HEK293 (cell line): Measurements from ENCODE around the gene SYAP1.

Source experiments
- CTCF ChIA-PET: fragments of 350-600 bp; formaldehyde crosslinking; extraction: SDS; loops from one replicate; lab custom pipeline; 2021; ENCODE audit warnings: antibody characterized with exemption; lab: Yijun Ruan, JAX
- POLR2A ChIA-PET: fragments of 300-600 bp; formaldehyde crosslinking; extraction: SDS; loops from one replicate; lab custom pipeline; 2020; ENCODE audit warnings: antibody characterized with exemption, inconsistent platforms; lab: Yijun Ruan, JAX
- H3K27ac ChIP-seq: fragments of 200-500 bp; sonication (Bioruptor generic); 2 replicates; pipeline ENCODE4 v1.5.1; 2014; ENCODE audit warnings: low read depth, low read length, control low read depth, inconsistent platforms; ENCODE audit errors: extremely low read depth
- H3K36me3 ChIP-seq, 2 experiments: fragments of 200-500 bp in 1 of 2; sonication (Bioruptor generic) in 1 of 2; 1 replicate in 1 of 2; 2 replicates in 1 of 2; pipeline ENCODE4 v1.5.1; 2014 to 2017; ENCODE audit warnings: inconsistent platforms in 2 of 2, low read length in 2 of 2; ENCODE audit not compliant: control insufficient read depth in 2 of 2, insufficient read depth in 1 of 2
- H3K4me1 ChIP-seq: fragments of 200-500 bp; sonication (Bioruptor generic); 2 replicates; pipeline ENCODE4 v1.5.1; 2014; ENCODE audit warnings: mild to moderate bottlenecking, low read length, inconsistent platforms; ENCODE audit not compliant: control insufficient read depth, insufficient read depth
- H3K4me3 ChIP-seq: 2 replicates; pipeline ENCODE4 v1.5.1; 2011; ENCODE audit warnings: low read depth, mild to moderate bottlenecking, control low read depth, low read length, moderate library complexity
- H3K9me3 ChIP-seq: fragments of 200-500 bp; sonication (Bioruptor generic); 2 replicates; pipeline ENCODE4 v1.5.1; 2014; ENCODE audit warnings: low read depth, low read length, inconsistent platforms; ENCODE audit not compliant: control insufficient read depth, insufficient read depth
- GLI4 ChIP-seq: fragments of 450-650 bp; formaldehyde crosslinking; IDR thresholded peaks from 2 replicates; pipeline ENCODE4 v1.5.1; 2016; ENCODE audit warnings: missing biosample characterization, missing genetic modification characterization
- GLIS1 ChIP-seq: fragments of 450-650 bp; formaldehyde crosslinking; IDR thresholded peaks from 2 replicates; pipeline ENCODE4 v1.5.1; 2016; ENCODE audit warnings: missing biosample characterization, missing genetic modification characterization
- GLIS2 ChIP-seq: fragments of 450-650 bp; formaldehyde crosslinking; IDR thresholded peaks from 2 replicates; pipeline ENCODE4 v1.5.1; 2016; ENCODE audit warnings: missing biosample characterization, missing genetic modification characterization
- PRDM10 ChIP-seq: fragments of 450-650 bp; formaldehyde crosslinking; IDR thresholded peaks from 2 replicates; pipeline ENCODE4 v1.5.1; 2016; ENCODE audit warnings: missing biosample characterization, missing genetic modification characterization
- ZBTB17 ChIP-seq: fragments of 450-650 bp; formaldehyde crosslinking; IDR thresholded peaks from 2 replicates; pipeline ENCODE4 v1.5.1; 2016; ENCODE audit warnings: missing biosample characterization, missing genetic modification characterization
- ZBTB20 ChIP-seq: fragments of 450-650 bp; formaldehyde crosslinking; IDR thresholded peaks from 2 replicates; pipeline ENCODE4 v1.5.1; 2016; ENCODE audit warnings: missing biosample characterization, missing genetic modification characterization
- ZBTB26 ChIP-seq: fragments of 450-650 bp; formaldehyde crosslinking; optimal IDR thresholded peaks from 2 replicates; pipeline ENCODE3; 2016; ENCODE audit warnings: missing biosample characterization, mild to moderate bottlenecking, missing genetic modification characterization
- ZBTB48 ChIP-seq: fragments of 450-650 bp; formaldehyde crosslinking; IDR thresholded peaks from 2 replicates; pipeline ENCODE4 v1.5.1; 2016; ENCODE audit warnings: missing biosample characterization, missing genetic modification characterization
- ZBTB6 ChIP-seq: fragments of 450-650 bp; formaldehyde crosslinking; IDR thresholded peaks from 2 replicates; pipeline ENCODE4 v1.5.1; 2017; ENCODE audit warnings: missing biosample characterization, missing genetic modification characterization
- ZFHX2 ChIP-seq: fragments of 450-650 bp; formaldehyde crosslinking; conservative IDR thresholded peaks from 2 replicates; pipeline ENCODE4 v1.5.1; 2016; ENCODE audit warnings: missing biosample characterization, missing genetic modification characterization
- ZIC2 ChIP-seq: fragments of 450-650 bp; formaldehyde crosslinking; IDR thresholded peaks from 2 replicates; pipeline ENCODE4 v1.5.1; 2016; ENCODE audit warnings: missing biosample characterization, missing genetic modification characterization
- ZNF335 ChIP-seq: fragments of 450-650 bp; formaldehyde crosslinking; conservative IDR thresholded peaks from 2 replicates; pipeline ENCODE4 v1.5.1; 2016; ENCODE audit warnings: missing biosample characterization, missing genetic modification characterization
- ZNF366 ChIP-seq: fragments of 450-650 bp; formaldehyde crosslinking; conservative IDR thresholded peaks from 2 replicates; pipeline ENCODE4 v1.5.1; 2016; ENCODE audit warnings: missing biosample characterization, missing genetic modification characterization
- ZNF37A ChIP-seq: fragments of 450-650 bp; IDR thresholded peaks from 2 replicates; pipeline ENCODE4 v1.5.1; 2018; ENCODE audit warnings: missing biosample characterization, missing genetic modification characterization
- ZNF561 ChIP-seq: fragments of 450-650 bp; IDR thresholded peaks from 2 replicates; pipeline ENCODE4 v1.5.1; 2018; ENCODE audit warnings: missing biosample characterization, missing genetic modification characterization, borderline replicate concordance
- ZNF600 ChIP-seq: fragments of 450-650 bp; formaldehyde crosslinking; IDR thresholded peaks from 2 replicates; pipeline ENCODE4 v1.5.1; 2016; ENCODE audit warnings: missing biosample characterization, missing genetic modification characterization
- ZNF664 ChIP-seq: fragments of 450-650 bp; formaldehyde crosslinking; IDR thresholded peaks from 2 replicates; pipeline ENCODE4 v1.5.1; 2016; ENCODE audit warnings: missing biosample characterization, missing genetic modification characterization
- ZNF792 ChIP-seq: fragments of 450-650 bp; formaldehyde crosslinking; IDR thresholded peaks from 2 replicates; pipeline ENCODE4 v1.5.1; 2016; ENCODE audit warnings: missing biosample characterization, missing genetic modification characterization
- TF ChIP-seq, protein P1 (sequence below): sonication (generic); formaldehyde crosslinking; IDR thresholded peaks from 2 replicates; pipeline ENCODE4 v1.8.1; 2022; ENCODE audit warnings: mild to moderate bottlenecking, moderate library complexity, missing genetic modification reagents
- TF ChIP-seq, protein P2 (sequence below): fragments of 450-650 bp; formaldehyde crosslinking; IDR thresholded peaks from 2 replicates; pipeline ENCODE4 v1.5.1; 2016; ENCODE audit warnings: missing biosample characterization, missing genetic modification characterization
- TF ChIP-seq, protein P3 (sequence below): fragments of 450-650 bp; formaldehyde crosslinking; IDR thresholded peaks from 2 replicates; pipeline ENCODE4 v1.5.1; 2017; ENCODE audit warnings: missing biosample characterization, missing genetic modification characterization
- TF ChIP-seq, protein P4 (sequence below): fragments of 450-650 bp; formaldehyde crosslinking; IDR thresholded peaks from 2 replicates; pipeline ENCODE4 v1.5.1; 2016; ENCODE audit warnings: missing biosample characterization, missing genetic modification characterization

Gene SYAP1

GRCh38 chrX:16786791-16787735 is 67.7 kb downstream of the SYAP1 start:
- Histone ChIP-seq H3K4me3 (peak overlapping the region; percentile 76), H3K36me3 (peaks cover 19 to 22% of the 10 kb centered on the region in 2 experiments), H3K27ac (peak overlapping the region; percentile 62; the same call in 1 of the 2 replicates), H3K9me3 (no peaks in the 10 kb centered on the region), H3K4me1 (peaks cover 10% of the 10 kb centered on the region; the same call in 1 of the 2 replicates)
- ChIA-PET POLR2A (interaction anchor here (0.7 kb wide), 3 partner anchors 14 to 81 kb away, joined by 4 to 6 read pairs (median 4); no protein-coding TSS in a partner anchor), CTCF (interaction anchor here (0.7 to 0.8 kb wide), 2 partner anchors 15 to 296 kb away, joined by 3 to 5 read pairs; no protein-coding TSS in a partner anchor)
- peak; percentile 68 for TF ChIP-seq ZNF600
- TF ChIP-seq ZNF664 = no peak
- peak; percentile 54 for TF ChIP-seq ZBTB26 (tag by site-specific recombination)
- TF ChIP-seq ZBTB6 (tag by site-specific recombination) = no peak
- no peak for TF ChIP-seq ZNF792 (tag by site-specific recombination)
- 0 out of 2 replicates have a peak, but pooled peaks have one; percentile 13 for TF ChIP-seq ZNF366 (tag by site-specific recombination)
- TF ChIP-seq, protein P1, sequence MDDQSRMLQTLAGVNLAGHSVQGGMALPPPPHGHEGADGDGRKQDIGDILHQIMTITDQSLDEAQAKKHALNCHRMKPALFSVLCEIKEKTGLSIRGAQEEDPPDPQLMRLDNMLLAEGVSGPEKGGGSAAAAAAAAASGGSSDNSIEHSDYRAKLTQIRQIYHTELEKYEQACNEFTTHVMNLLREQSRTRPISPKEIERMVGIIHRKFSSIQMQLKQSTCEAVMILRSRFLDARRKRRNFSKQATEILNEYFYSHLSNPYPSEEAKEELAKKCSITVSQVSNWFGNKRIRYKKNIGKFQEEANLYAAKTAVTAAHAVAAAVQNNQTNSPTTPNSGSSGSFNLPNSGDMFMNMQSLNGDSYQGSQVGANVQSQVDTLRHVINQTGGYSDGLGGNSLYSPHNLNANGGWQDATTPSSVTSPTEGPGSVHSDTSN (CRISPR knock-in tag) = 0 out of 2 replicates have a peak, but pooled peaks have one; percentile 50
- peak; percentile 40 for TF ChIP-seq ZFHX2 (tag by site-specific recombination)
- TF ChIP-seq, protein P2, sequence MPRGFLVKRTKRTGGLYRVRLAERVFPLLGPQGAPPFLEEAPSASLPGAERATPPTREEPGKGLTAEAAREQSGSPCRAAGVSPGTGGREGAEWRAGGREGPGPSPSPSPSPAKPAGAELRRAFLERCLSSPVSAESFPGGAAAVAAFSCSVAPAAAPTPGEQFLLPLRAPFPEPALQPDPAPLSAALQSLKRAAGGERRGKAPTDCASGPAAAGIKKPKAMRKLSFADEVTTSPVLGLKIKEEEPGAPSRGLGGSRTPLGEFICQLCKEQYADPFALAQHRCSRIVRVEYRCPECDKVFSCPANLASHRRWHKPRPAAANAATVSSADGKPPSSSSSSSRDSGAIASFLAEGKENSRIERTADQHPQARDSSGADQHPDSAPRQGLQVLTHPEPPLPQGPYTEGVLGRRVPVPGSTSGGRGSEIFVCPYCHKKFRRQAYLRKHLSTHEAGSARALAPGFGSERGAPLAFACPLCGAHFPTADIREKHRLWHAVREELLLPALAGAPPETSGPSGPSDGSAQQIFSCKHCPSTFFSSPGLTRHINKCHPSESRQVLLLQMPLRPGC = 0 out of 2 replicates have a peak, but pooled peaks have one; percentile 1
- 0 out of 2 replicates have a peak, but pooled peaks have one; percentile 16 for TF ChIP-seq ZIC2 (tag by site-specific recombination)
- 0 out of 2 replicates have a peak, but pooled peaks have one; percentile 14 for TF ChIP-seq ZNF37A (tag by site-specific recombination)
- peak; percentile 67 for TF ChIP-seq ZBTB20
- peak; percentile 41; the same call in 1 of the 2 replicates for TF ChIP-seq GLIS1 (tag by site-specific recombination)
- peak; percentile 97 for TF ChIP-seq ZBTB48 (tag by site-specific recombination)
- TF ChIP-seq GLIS2 (tag by site-specific recombination) = 0 out of 2 replicates have a peak, but pooled peaks have one; percentile 15
- TF ChIP-seq ZNF561 (tag by site-specific recombination) = 0 out of 2 replicates have a peak, but pooled peaks have one; percentile 2
- TF ChIP-seq, protein P3, sequence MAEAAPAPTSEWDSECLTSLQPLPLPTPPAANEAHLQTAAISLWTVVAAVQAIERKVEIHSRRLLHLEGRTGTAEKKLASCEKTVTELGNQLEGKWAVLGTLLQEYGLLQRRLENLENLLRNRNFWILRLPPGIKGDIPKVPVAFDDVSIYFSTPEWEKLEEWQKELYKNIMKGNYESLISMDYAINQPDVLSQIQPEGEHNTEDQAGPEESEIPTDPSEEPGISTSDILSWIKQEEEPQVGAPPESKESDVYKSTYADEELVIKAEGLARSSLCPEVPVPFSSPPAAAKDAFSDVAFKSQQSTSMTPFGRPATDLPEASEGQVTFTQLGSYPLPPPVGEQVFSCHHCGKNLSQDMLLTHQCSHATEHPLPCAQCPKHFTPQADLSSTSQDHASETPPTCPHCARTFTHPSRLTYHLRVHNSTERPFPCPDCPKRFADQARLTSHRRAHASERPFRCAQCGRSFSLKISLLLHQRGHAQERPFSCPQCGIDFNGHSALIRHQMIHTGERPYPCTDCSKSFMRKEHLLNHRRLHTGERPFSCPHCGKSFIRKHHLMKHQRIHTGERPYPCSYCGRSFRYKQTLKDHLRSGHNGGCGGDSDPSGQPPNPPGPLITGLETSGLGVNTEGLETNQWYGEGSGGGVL (tag by site-specific recombination) = peak; percentile 68; the same call in 1 of the 2 replicates
- 0 out of 2 replicates have a peak, but pooled peaks have one; percentile 21 for TF ChIP-seq PRDM10 (tag by site-specific recombination)
- peak; percentile 73 for TF ChIP-seq ZNF335 (tag by site-specific recombination)
- TF ChIP-seq ZBTB17 (tag by site-specific recombination) = no peak
- TF ChIP-seq GLI4 (tag by site-specific recombination) = no peak
- TF ChIP-seq, protein P4, sequence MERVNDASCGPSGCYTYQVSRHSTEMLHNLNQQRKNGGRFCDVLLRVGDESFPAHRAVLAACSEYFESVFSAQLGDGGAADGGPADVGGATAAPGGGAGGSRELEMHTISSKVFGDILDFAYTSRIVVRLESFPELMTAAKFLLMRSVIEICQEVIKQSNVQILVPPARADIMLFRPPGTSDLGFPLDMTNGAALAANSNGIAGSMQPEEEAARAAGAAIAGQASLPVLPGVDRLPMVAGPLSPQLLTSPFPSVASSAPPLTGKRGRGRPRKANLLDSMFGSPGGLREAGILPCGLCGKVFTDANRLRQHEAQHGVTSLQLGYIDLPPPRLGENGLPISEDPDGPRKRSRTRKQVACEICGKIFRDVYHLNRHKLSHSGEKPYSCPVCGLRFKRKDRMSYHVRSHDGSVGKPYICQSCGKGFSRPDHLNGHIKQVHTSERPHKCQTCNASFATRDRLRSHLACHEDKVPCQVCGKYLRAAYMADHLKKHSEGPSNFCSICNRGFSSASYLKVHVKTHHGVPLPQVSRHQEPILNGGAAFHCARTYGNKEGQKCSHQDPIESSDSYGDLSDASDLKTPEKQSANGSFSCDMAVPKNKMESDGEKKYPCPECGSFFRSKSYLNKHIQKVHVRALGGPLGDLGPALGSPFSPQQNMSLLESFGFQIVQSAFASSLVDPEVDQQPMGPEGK = peak; percentile 18; the same call in 1 of the 2 replicates
